ENCODE measurements around the gene CMTR1. TPM values are rescaled to one million over a fixed set of nuclear protein-coding genes. Genes with fewer than 3 reads are reported as not detected.

The CMTR1 gene
- polyA plus RNA-seq, 1 experiment: 25.1 TPM

GRCh38 chr6:37480951-37481534 lies 48.0 kb downstream of the CMTR1 start:
- Histone ChIP-seq H3K4me3 (ENCODE audit: low read depth, low read length) (no peak overlapping the region), H3K9me3 (ENCODE audit: control insufficient read depth, insufficient read depth, low read length) (no peaks in the 10 kb centered on the region), H3K27ac (ENCODE audit: low read depth, low read length) (no peak overlapping the region), H3K27me3 (ENCODE audit: control insufficient read depth, insufficient read depth, low read length) (no peaks in the 10 kb centered on the region)
- ChIA-PET CTCF (interaction anchor here (0.6 to 1.3 kb wide), 3 partner anchors 211 to 1013 kb away, joined by 3 to 4 read pairs (median 3); no protein-coding TSS in a partner anchor), POLR2A (no interaction called here)
- no peak for DNase-seq (ENCODE audit: low read depth, low spot score)
- no peak for TF ChIP-seq CTCF (IDR thresholded peaks at IDR 0.05; ENCODE audit: low read depth, low read length)

GRCh38 chr6:37481711-37482605 lies 48.9 kb downstream of the CMTR1 start:
- no peak overlapping the region for H3K4me3 ChIP-seq (ENCODE audit: low read depth, low read length)
- H3K27ac ChIP-seq (ENCODE audit: low read depth, low read length): no peak overlapping the region
- no peaks in the 10 kb centered on the region for H3K9me3 ChIP-seq (ENCODE audit: control insufficient read depth, insufficient read depth, low read length)
- TF ChIP-seq CTCF (IDR thresholded peaks at IDR 0.05; ENCODE audit: low read depth, low read length): no peak
- H3K27me3 ChIP-seq (ENCODE audit: control insufficient read depth, insufficient read depth, low read length): no peaks in the 10 kb centered on the region
- CTCF ChIA-PET: interaction anchor here (1.0 kb wide), 1 partner anchor 210 kb away, joined by 4 read pairs; no protein-coding TSS in a partner anchor
- no peak for DNase-seq (ENCODE audit: low read depth, low spot score)
- POLR2A ChIA-PET: no interaction called here

GRCh38 chr6:37482606-37483251 lies 49.7 kb downstream of the CMTR1 start:
- ChIA-PET CTCF (no interaction called here), POLR2A (no interaction called here)
- no peak overlapping the region for H3K4me3 ChIP-seq (ENCODE audit: low read depth, low read length)
- no peak for TF ChIP-seq CTCF (IDR thresholded peaks at IDR 0.05; ENCODE audit: low read depth, low read length)
- no peak overlapping the region for H3K27ac ChIP-seq (ENCODE audit: low read depth, low read length)
- no peaks in the 10 kb centered on the region for H3K27me3 ChIP-seq (ENCODE audit: control insufficient read depth, insufficient read depth, low read length)
- no peak for DNase-seq (ENCODE audit: low read depth, low spot score)
- H3K9me3 ChIP-seq (ENCODE audit: control insufficient read depth, insufficient read depth, low read length): no peaks in the 10 kb centered on the region

GRCh38 chr6:37483252-37483901 lies 50.4 kb downstream of the CMTR1 start:
- CTCF ChIA-PET: interaction anchor here (0.7 kb wide), 1 partner anchor 83 kb away, joined by 3 read pairs; no protein-coding TSS in a partner anchor
- DNase-seq (ENCODE audit: low read depth, low spot score): no peak

More at GRCh38 chr6:37483252-37483901, 50.4 kb downstream of the CMTR1 start:
- no peak for TF ChIP-seq CTCF (IDR thresholded peaks at IDR 0.05; ENCODE audit: low read depth, low read length)
- POLR2A ChIA-PET: no interaction called here
- no peaks in the 10 kb centered on the region for H3K27me3 ChIP-seq (ENCODE audit: control insufficient read depth, insufficient read depth, low read length)
- no peaks in the 10 kb centered on the region for H3K9me3 ChIP-seq (ENCODE audit: control insufficient read depth, insufficient read depth, low read length)
- H3K4me3 ChIP-seq (ENCODE audit: low read depth, low read length): no peak overlapping the region
- no peak overlapping the region for H3K27ac ChIP-seq (ENCODE audit: low read depth, low read length)

All from AG04450 (cell line).